NCI-H1930 (cell line): ENCODE data around the gene FAM227A.
A peak's percentile ranks its signal among the peaks of the same experiment; 100 is the strongest.
"Not testable (repeated sequence)": the region's sequence is repeated elsewhere in the genome, so short reads cannot be mapped to it uniquely, and the experiment has no call there.

Source experiments
- DNase-seq, 2 experiments: peaks; one replicate each; lab custom pipeline; 2025; lab: John Stamatoyannopoulos, UW

The FAM227A gene

DNA sequence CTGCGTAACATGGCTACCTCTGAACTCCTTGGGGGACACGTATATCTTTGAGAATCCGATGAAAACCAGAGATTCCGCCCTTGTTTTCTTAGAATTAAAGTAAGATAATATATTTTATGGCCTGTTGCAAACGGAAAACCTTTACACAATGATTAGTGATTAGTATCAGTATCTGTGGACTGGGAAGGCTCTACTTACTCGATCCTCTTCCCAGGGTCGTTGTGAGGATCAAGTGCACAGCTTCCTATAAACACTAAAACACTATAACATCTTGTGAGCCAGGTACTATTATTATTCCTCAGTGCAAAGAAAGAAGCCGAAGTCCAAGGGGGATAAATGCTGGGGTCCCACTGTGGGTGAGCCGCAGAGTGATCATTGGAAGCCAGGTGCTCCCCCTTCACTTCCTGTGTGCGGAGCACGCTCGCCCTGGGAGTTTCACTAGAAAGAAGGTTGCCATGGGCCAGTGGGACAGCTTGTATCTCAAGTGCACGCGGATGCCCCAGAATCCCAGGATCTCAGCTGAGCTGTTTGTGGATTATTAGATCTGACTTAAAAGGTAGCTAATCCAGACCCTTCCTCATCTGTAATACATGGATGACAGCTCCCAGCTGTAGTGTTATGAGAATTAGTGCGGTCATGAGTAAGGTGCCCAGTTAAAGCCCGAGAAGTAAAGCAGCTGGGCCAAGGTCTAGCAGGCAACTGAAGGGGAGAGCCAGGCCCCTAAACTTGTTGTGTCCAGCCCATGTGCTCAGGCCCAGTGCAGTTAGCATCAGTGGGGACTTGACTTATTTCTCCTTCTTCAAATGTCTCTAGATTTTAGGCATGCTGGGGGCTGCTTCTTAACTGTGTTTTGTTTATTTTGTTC, 1.1 kb upstream of the FAM227A start:
- no peak for DNase-seq

DNA sequence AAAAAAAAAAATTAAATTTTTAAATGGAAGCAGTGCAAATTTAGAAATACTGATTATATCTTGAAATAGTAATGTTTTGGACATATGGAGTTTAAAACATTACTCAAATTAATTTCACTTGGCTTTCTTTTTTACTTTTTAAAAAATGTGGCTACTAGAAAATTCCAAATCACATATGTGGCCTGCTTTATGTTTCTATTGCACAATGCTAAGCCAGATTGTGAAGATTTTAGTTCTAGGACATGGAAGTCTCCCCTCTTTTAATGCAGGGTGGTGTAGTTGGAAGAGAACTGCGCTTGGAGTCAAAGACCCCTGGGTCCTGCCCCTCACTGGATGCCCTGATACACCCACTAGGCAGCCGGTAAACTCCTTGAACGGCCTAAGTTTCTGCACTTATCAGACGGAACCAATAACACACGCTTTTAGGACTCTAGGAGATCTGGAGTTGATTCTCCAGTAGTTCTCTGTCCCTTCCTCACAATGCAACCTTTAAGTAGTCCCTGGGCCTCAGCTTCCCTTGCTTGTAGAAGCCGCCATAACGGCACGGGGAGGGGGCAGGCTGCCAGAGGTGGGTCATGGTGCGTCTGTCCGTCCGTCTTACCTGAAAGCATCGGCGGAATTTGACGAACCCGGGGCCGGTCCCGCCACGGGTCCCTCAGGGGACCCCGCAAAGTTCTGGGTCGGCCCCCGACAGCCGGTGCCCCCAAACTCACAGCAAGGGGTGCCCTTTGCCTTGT, 505 bp downstream of the FAM227A start:
- peak; percentile 43 to 51 for DNase-seq

- no peak for DNase-seq
Observed at GRCh38 chr22:38653741-38654140, 2.5 kb downstream of the FAM227A start.

- no peak for DNase-seq
Observed at GRCh38 chr22:38652859-38653258, 3.3 kb downstream of the FAM227A start.

- no peak for DNase-seq
Observed at GRCh38 chr22:38649841-38650522, 6.2 kb downstream of the FAM227A start.

DNA sequence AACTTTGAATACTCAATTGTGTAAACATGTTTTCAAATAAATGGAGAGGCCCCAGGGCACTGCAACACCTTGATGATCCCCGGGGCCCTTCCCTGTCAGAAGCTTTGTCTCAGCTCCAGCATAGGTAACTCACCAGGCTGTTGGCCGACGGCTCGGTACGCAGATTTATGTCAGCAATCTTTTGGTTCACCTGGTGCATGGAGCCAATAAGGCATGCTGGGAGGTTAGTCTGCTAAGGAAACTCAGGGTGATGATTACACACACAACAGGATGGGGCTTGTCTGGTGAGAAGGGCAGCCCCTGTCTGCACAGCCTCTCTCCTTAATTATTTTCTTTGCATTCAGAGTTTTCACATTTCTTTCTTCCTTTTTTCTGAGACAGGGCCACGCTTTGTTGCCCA, 10.8 kb downstream of the FAM227A start:
- DNase-seq: no peak

GRCh38 chr22:38644245-38644644, 11.9 kb downstream of the FAM227A start:
- not testable (repeated sequence) for DNase-seq

GRCh38 chr22:38641476-38642040, 14.6 kb downstream of the FAM227A start:
- DNase-seq: no peak

DNA sequence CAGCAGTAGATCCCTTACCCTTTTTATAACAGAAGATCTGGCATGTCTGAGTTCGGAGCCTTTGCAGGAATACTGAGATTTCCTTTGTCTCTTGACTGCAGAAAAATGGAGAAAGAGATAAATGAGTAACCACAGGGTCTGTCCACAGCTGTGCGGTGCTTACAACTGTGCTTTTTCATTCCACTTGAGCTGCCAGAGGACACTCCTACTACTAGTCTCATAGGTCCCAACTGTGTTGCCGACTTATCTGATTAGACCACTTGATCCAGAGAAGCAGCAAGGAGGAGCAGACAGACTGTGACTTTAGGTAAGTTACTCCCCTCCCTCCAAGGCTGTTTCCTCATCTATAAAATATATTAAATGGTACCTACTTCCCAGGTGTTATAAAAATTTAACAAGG, 17.5 kb downstream of the FAM227A start:
- no peak for DNase-seq

DNA sequence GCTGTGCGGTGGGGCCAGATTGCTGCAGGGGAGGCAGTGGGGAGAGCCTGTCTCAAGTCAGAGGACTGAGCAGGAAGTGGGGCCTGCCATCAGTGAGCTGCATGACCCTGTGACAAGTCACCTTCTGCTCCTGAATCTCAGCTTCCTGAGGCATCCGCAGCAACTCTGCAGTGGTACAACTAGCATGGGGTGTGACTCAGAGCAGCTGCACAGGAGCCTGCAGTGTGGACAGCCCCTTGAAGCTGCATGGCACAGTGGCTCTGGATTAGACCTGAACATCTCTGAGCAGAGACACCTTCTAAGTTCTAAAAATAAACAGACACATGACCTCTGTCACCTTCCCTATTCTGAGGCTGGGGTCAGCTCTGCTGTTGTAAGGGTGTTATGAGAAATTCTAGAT, 18.0 kb downstream of the FAM227A start:
- DNase-seq: no peak

GRCh38 chr22:38632528-38632927, 23.7 kb downstream of the FAM227A start:
- DNase-seq: no peak

- no peak for DNase-seq
Observed at GRCh38 chr22:38631724-38632123, 24.5 kb downstream of the FAM227A start.

DNA sequence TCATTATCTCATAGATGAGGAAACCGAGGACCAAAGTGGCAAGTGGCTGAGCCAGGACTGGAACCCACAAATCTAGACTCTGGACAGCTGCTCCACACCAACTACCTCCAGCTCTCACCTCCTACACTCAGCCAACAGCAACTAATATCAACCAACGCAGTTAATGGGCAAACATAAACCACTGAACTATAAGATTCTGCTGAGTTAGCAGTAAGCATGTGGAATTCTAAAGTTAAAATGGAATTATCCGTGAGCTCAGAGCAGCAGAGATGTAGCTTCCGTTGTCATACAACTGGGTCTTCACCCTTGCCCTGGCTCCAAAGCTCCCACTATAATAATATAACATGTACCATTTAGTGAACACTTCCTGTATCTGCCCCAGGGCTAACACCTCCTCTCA, 27.1 kb downstream of the FAM227A start:
- DNase-seq: no peak

DNA sequence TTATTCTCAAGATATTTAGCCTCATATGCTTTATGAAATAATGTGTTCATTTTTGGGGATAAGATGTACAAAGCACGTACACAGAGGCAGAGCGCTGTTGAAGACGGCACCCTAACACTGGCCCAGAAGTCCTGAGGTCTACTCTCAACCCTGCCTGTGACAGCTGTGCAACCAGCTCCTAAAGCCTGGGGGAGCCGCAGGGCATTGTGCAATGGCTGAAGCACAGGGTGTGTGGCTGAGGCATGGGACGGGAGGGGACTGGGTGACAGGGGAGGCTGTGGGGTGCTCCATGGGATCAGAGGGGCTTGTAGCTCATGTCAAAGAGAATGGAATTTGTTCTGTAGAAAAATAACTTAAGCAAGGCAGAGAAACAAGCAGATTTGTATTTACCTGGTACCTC, 27.7 kb downstream of the FAM227A start:
- DNase-seq: no peak

DNA sequence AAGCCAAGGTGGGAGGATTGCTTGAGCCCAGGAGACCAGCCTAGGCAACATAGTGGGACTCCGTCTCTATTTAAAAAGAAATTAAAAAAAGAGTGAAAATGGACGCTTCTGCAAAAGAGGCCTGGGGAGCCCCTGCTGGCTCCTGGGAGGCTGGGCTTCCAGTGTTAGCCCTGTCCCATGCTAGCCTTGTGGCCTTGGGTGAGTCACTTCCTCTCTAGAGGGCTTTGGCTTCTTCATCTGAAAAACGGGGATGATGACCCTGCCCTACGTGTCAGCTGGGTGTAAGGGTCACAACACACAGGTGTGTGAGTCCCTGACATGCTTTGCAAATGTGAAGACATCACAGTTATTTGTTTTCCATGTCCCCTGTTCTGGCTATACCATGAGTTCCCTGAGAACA, 32.8 kb downstream of the FAM227A start:
- no peak for DNase-seq

DNA sequence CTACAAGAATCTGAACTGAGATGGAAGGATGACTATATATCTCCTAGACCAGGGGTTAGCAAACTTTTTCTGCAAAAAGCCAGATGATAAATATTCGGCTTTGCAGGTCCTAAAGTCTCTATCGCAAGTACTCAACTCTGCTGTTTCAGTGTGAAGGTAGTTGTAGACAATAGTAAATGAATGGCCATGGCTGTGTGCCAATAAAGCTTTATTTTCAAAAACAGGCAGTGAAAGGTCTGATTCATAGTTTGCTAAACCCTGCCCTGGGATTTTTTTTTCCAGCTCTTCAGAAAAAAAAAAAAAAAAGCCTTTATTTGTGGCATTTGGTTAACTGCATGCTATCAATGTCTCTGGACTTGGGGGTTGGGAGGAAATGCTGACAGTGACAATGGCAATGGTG, 37.5 kb downstream of the FAM227A start:
- no peak for DNase-seq

GRCh38 chr22:38618258-38618657, 37.9 kb downstream of the FAM227A start:
- no peak for DNase-seq

DNA sequence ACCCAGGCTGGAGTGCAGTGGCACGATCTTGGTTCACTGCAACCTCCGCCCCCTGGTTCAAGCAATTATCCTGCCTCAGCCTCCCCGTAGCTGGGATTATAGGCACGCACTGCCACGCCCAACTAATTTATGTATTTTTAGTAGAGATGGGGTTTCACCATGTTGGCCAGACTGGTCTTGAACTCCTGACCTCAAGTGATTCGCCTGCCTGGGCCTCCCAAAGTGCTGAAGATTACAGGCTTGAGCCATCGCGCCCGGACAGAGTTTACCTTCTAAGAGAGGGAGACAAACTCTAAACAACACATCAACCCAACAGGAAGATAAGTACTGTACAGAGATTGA, 41.2 kb downstream of the FAM227A start:
- DNase-seq: not testable (repeated sequence)

DNA sequence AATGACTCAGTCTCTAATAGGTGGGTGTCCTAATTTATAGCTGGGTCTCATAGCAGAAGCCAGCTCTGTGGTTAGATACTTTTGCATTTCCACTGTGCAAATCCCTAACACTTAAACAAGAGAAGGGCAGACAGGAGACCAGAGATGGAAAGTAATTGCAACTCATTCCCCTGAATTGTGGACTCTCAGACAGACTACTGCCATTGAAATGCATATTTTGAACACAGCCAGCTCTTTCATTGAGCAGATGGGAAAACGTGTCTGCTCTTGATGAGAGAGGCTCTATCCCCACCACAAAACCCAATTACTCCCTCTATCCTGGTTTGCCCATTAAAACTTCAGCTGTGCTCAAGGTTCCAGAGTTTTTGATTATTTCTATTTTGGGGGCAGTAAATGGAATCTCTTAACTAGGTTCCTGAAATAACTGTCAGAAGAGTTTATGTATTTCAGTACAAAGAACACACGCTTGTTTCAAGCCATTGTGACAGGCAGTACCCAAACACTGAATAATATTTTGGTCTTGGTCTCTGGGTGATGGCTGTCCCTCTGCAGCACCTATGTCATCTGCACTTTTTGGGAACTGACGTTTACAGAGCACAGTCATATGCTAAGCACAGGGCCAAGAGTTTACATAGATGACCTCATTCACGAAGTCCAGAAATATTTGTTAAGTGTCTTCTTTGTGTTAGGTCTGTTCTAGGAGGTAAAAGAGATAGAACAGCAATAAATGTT, 41.7 kb downstream of the FAM227A start:
- no peak for DNase-seq

- DNase-seq: no peak
Observed at GRCh38 chr22:38613588-38613987, 42.6 kb downstream of the FAM227A start.

GRCh38 chr22:38612217-38613006, 43.8 kb downstream of the FAM227A start:
- DNase-seq: no peak
